Adipocyte (in vitro differentiated cells): ENCODE data around the gene ATP6V0C.

Source experiments
- DNase-seq: peaks from one replicate; pipeline ENCODE4 v3.0.0-alpha.2; 2015; ENCODE audit warnings: low read depth
- H3K27me3 ChIP-seq: replicated peaks from 2 replicates; pipeline ENCODE4 v1.7.0; 2013; ENCODE audit warnings: mild to moderate bottlenecking, low read length, moderate library complexity; ENCODE audit not compliant: control insufficient read depth, insufficient read depth
- H3K36me3 ChIP-seq: 2 replicates; pipeline ENCODE4 v1.7.0; 2013; ENCODE audit warnings: low read length, mild to moderate bottlenecking, moderate library complexity; ENCODE audit not compliant: control insufficient read depth, insufficient read depth, severe bottlenecking
- H3K4me1 ChIP-seq: 2 replicates; pipeline ENCODE4 v1.7.0; 2013; ENCODE audit warnings: mild to moderate bottlenecking, low read length, moderate library complexity; ENCODE audit not compliant: control insufficient read depth, insufficient read depth
- H3K4me3 ChIP-seq: 2 replicates; pipeline ENCODE4 v1.7.0; 2013; ENCODE audit warnings: mild to moderate bottlenecking, low read length, moderate library complexity
- H3K9ac ChIP-seq: 2 replicates; pipeline ENCODE4 v1.7.0; 2013; ENCODE audit warnings: mild to moderate bottlenecking, low read length, moderate library complexity
- H3K9me3 ChIP-seq: 2 replicates; pipeline ENCODE4 v1.7.0; 2013; ENCODE audit warnings: mild to moderate bottlenecking, low read length, moderate library complexity; ENCODE audit not compliant: control insufficient read depth

ATP6V0C gene

DNA sequence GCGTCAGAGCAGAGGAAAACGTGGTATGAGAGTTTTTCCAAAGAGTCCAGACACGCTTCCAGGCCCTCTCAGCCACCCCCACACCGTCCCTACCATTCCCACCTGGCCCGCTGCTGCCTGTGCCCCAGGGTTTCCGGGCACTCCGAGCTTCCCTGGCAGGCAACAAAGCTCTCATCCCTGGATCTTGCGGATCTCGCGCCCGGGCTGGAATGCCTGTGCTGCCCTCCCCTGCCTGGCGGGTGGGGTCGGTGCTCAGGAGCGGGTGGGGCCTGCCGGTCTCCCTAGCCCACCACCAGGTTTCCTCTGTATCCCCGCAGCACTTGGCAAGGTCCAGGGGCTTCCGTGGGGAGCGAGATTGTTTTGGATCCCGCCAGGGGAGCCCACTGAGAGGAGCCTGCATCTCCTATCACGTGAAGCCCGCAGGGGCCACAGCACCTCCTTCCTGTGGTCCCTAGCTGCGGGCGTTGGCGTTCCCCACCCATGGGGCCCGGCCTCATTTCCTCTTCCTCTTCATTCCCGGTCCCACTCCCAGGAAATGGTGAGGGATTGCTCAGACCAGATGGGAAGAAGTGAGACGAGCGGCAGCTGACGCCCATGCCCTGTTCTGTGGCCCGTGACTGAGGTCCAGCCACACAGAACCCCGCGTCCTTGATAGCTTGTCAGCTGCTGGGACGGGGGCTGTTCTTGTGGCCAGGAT is 27.8 kb upstream of the ATP6V0C start:
- no peak overlapping the region for H3K4me3 ChIP-seq
- no peaks in the 10 kb centered on the region for H3K27me3 ChIP-seq
- no peak for DNase-seq
- H3K9me3 ChIP-seq, result no peaks in the 10 kb centered on the region
- H3K9ac ChIP-seq, result no peak overlapping the region
- H3K4me1 ChIP-seq, result peaks cover 22% of the 10 kb centered on the region
- H3K36me3 ChIP-seq, result no peaks in the 10 kb centered on the region

- Histone ChIP-seq H3K9me3 (no peaks in the 10 kb centered on the region), H3K9ac (no peak overlapping the region), H3K27me3 (no peaks in the 10 kb centered on the region), H3K36me3 (no peaks in the 10 kb centered on the region), H3K4me3 (no peak overlapping the region), H3K4me1 (peaks cover 22% of the 10 kb centered on the region)
- DNase-seq, result no peak
Observed at GRCh38 chr16:2486645-2487516, 26.9 kb upstream of the ATP6V0C start.

- H3K27me3 ChIP-seq, result no peaks in the 10 kb centered on the region
- no peaks in the 10 kb centered on the region for H3K9me3 ChIP-seq
- no peak for DNase-seq
- peaks cover 20% of the 10 kb centered on the region for H3K4me1 ChIP-seq
- H3K36me3 ChIP-seq, result no peaks in the 10 kb centered on the region
- H3K4me3 ChIP-seq, result no peak overlapping the region
- no peak overlapping the region for H3K9ac ChIP-seq
Observed at GRCh38 chr16:2487517-2487842, 26.3 kb upstream of the ATP6V0C start.

GRCh38 chr16:2487903-2488531 is 25.7 kb upstream of the ATP6V0C start:
- no peaks in the 10 kb centered on the region for H3K9me3 ChIP-seq
- no peak for DNase-seq
- no peaks in the 10 kb centered on the region for H3K36me3 ChIP-seq
- peaks cover 15% of the 10 kb centered on the region for H3K4me1 ChIP-seq
- no peaks in the 10 kb centered on the region for H3K27me3 ChIP-seq
- H3K9ac ChIP-seq, result no peak overlapping the region
- no peak overlapping the region for H3K4me3 ChIP-seq

DNA sequence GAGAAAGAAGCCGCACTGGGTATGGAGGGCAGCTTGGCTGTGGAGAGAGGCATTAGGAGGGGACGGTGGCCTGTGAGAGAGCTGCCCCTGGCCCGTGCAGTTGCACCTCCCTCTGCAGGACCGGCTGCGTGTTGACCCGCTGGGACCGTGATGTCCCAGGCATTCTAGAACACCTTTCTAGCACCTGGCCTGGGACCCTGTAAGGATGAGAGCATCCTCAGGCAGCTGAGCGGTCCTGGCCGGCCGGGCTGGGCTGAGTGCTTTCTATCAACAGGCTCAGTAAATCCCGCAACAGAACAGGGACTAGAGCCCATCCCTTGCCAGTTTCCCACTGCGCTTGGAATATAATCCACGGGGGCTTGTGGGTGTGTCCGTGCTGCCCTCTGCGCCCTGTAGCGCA is 24.2 kb upstream of the ATP6V0C start:
- Histone ChIP-seq H3K9ac (no peak overlapping the region), H3K4me3 (no peak overlapping the region), H3K9me3 (no peaks in the 10 kb centered on the region), H3K4me1 (peaks cover 7% of the 10 kb centered on the region), H3K27me3 (no peaks in the 10 kb centered on the region), H3K36me3 (no peaks in the 10 kb centered on the region)
- no peak for DNase-seq

DNA sequence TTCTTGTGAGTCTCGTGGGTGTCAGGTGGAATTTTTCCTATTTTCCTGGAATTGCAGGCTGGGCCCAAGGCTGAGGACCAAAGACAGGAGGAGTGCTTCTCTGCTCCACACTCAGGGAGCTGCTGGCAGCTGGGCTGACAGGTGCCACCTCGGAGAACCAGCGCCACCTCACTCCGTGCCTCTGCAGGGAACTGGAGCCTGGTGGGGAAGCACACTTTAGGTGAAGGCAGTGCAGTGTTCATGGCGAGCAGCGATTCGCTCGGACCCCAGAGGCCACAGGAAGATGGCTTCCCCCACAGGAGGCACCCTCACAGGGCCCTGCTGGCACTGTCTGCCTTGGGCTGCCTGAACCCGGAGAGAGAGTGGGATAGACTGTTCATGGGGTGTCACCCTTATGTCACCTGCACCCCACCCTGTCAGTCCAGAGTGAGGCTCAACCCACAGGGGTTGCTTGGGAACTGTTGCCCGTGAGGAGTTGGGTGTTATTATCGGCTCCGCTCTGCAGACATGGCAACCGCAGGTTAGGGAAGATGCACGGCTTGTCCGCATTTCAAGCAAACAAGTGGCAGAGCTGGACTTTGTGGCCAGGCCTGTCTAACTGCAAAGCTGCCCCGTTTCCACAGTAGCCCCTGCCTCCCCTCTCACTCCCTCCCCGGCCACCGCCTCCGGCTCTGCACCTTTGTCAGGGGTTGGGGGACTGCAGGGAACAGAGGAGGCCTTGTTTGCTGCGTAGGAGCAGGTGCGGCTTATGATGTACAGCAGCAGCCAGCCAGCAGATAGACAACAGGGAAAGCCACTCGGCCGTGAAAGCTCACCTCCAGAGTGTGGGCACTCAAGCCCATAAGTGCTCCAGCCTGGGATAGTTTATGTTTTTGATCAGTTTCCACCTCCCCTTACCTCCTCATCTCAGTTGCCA is 23.3 kb upstream of the ATP6V0C start:
- H3K9me3 ChIP-seq, result no peaks in the 10 kb centered on the region
- H3K27me3 ChIP-seq, result no peaks in the 10 kb centered on the region
- H3K4me1 ChIP-seq, result no peaks in the 10 kb centered on the region
- H3K4me3 ChIP-seq, result no peak overlapping the region
- no peak overlapping the region for H3K9ac ChIP-seq
- no peak for DNase-seq
- H3K36me3 ChIP-seq, result no peaks in the 10 kb centered on the region

DNA sequence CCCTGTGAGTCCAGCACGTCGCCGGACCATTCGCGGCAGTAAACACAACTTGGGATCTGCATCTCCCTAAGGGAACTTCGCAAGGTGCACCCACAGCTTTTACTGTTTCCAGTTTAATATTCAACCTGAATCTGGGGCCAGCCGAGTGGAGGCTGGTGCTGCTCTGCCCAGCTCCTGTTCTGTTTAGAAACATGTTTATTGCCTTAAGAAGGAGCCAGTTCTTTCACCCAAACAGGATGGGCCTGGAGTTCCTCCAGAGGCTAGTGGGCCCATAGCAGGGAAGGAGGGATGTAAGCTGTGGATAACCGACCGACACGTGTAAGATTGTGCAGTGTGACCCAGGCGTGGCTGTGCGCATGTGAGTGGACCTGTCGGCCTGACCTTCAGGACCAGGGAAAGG is 21.5 kb upstream of the ATP6V0C start:
- Histone ChIP-seq H3K9me3 (no peaks in the 10 kb centered on the region), H3K27me3 (no peaks in the 10 kb centered on the region), H3K4me1 (peaks cover 4% of the 10 kb centered on the region), H3K36me3 (peaks cover 8% of the 10 kb centered on the region), H3K4me3 (no peak overlapping the region), H3K9ac (no peak overlapping the region)
- DNase-seq, result no peak

- H3K36me3 ChIP-seq, result peaks cover 8% of the 10 kb centered on the region
- H3K4me1 ChIP-seq, result peaks cover 17% of the 10 kb centered on the region
- H3K27me3 ChIP-seq, result no peaks in the 10 kb centered on the region
- no peak overlapping the region for H3K9ac ChIP-seq
- DNase-seq, result no peak
- no peaks in the 10 kb centered on the region for H3K9me3 ChIP-seq
- no peak overlapping the region for H3K4me3 ChIP-seq
Observed at GRCh38 chr16:2493605-2494004, 20.1 kb upstream of the ATP6V0C start.

DNA sequence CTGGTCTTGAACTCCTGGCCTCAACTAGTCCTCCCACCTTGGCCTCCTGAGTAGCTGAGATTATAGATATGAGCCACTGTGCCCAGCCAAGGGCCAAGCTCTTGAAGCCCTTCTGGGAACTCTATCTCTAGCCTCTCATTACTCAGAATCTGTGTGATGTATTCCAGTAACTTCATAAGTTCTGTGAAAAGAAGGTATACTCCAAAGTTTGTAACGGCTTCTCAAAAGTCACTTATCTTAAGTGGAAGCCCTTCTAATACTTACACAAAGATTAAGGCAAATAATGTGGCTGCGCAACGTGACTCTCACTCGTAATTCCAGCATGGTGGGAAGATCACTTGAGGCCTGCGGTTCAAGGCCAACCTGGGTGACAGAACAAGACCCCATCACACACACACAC is 19.1 kb upstream of the ATP6V0C start:
- Histone ChIP-seq H3K9me3 (no peaks in the 10 kb centered on the region), H3K9ac (no peak overlapping the region), H3K36me3 (peaks cover 8% of the 10 kb centered on the region), H3K4me1 (peaks cover 20% of the 10 kb centered on the region), H3K27me3 (no peaks in the 10 kb centered on the region), H3K4me3 (no peak overlapping the region)
- no peak for DNase-seq

- Histone ChIP-seq H3K27me3 (no peaks in the 10 kb centered on the region), H3K4me3 (no peak overlapping the region), H3K9ac (no peak overlapping the region), H3K4me1 (peaks cover 20% of the 10 kb centered on the region), H3K36me3 (peaks cover 8% of the 10 kb centered on the region), H3K9me3 (no peaks in the 10 kb centered on the region)
- DNase-seq, result no peak
Observed at GRCh38 chr16:2495041-2495440, 18.7 kb upstream of the ATP6V0C start.
